HEK293 (cell line): ENCODE measurements around the gene RPS6KA4.
A peak's percentile ranks its signal among the peaks of the same experiment; 100 is the strongest.
"Not testable (repeated sequence)": the region's sequence is repeated elsewhere in the genome, so short reads cannot be mapped to it uniquely, and the experiment has no call there.

ENCODE experiments used
- CTCF ChIA-PET: fragments of 350-600 bp; formaldehyde crosslinking; extraction: SDS; loops from one replicate; lab custom pipeline; 2021; ENCODE audit warnings: antibody characterized with exemption; lab: Yijun Ruan, JAX
- POLR2A ChIA-PET: fragments of 300-600 bp; formaldehyde crosslinking; extraction: SDS; loops from one replicate; lab custom pipeline; 2020; ENCODE audit warnings: antibody characterized with exemption, inconsistent platforms; lab: Yijun Ruan, JAX
- H3K27ac ChIP-seq: fragments of 200-500 bp; sonication (Bioruptor generic); 2 replicates; pipeline ENCODE4 v1.5.1; 2014; ENCODE audit warnings: low read depth, low read length, control low read depth, inconsistent platforms; ENCODE audit errors: extremely low read depth
- H3K36me3 ChIP-seq, 2 experiments: fragments of 200-500 bp in 1 of 2; sonication (Bioruptor generic) in 1 of 2; 1 replicate in 1 of 2; 2 replicates in 1 of 2; pipeline ENCODE4 v1.5.1; 2014 to 2017; ENCODE audit warnings: inconsistent platforms in 2 of 2, low read length in 2 of 2; ENCODE audit not compliant: control insufficient read depth in 2 of 2, insufficient read depth in 1 of 2
- H3K4me1 ChIP-seq: fragments of 200-500 bp; sonication (Bioruptor generic); 2 replicates; pipeline ENCODE4 v1.5.1; 2014; ENCODE audit warnings: mild to moderate bottlenecking, low read length, inconsistent platforms; ENCODE audit not compliant: control insufficient read depth, insufficient read depth
- H3K4me3 ChIP-seq: 2 replicates; pipeline ENCODE4 v1.5.1; 2011; ENCODE audit warnings: low read depth, mild to moderate bottlenecking, control low read depth, low read length, moderate library complexity
- H3K9me3 ChIP-seq: fragments of 200-500 bp; sonication (Bioruptor generic); 2 replicates; pipeline ENCODE4 v1.5.1; 2014; ENCODE audit warnings: low read depth, low read length, inconsistent platforms; ENCODE audit not compliant: control insufficient read depth, insufficient read depth
- CTCF ChIP-seq: fragments of 450-650 bp; formaldehyde crosslinking; IDR thresholded peaks from 2 replicates; pipeline ENCODE4 v1.5.1; 2016; ENCODE audit warnings: missing biosample characterization, missing genetic modification characterization
- GLIS1 ChIP-seq: fragments of 450-650 bp; formaldehyde crosslinking; IDR thresholded peaks from 2 replicates; pipeline ENCODE4 v1.5.1; 2016; ENCODE audit warnings: missing biosample characterization, missing genetic modification characterization
- GLIS2 ChIP-seq: fragments of 450-650 bp; formaldehyde crosslinking; IDR thresholded peaks from 2 replicates; pipeline ENCODE4 v1.5.1; 2016; ENCODE audit warnings: missing biosample characterization, missing genetic modification characterization
- HOXD13 ChIP-seq: sonication (generic); formaldehyde crosslinking; IDR thresholded peaks from 2 replicates; pipeline ENCODE4 v1.8.0; 2022; ENCODE audit warnings: missing genetic modification reagents, borderline replicate concordance
- KLF1 ChIP-seq: fragments of 450-650 bp; formaldehyde crosslinking; IDR thresholded peaks from 2 replicates; pipeline ENCODE4 v1.5.1; 2016; ENCODE audit warnings: missing biosample characterization, missing genetic modification characterization
- KLF8 ChIP-seq: fragments of 450-650 bp; formaldehyde crosslinking; IDR thresholded peaks from 2 replicates; pipeline ENCODE4 v1.5.1; 2016; ENCODE audit warnings: missing biosample characterization, missing genetic modification characterization
- MEIS1 ChIP-seq: sonication (generic); formaldehyde crosslinking; IDR thresholded peaks from 2 replicates; pipeline ENCODE4 v1.8.1; 2022; ENCODE audit warnings: missing genetic modification reagents, mild to moderate bottlenecking, borderline replicate concordance
- PRDM10 ChIP-seq: fragments of 450-650 bp; formaldehyde crosslinking; IDR thresholded peaks from 2 replicates; pipeline ENCODE4 v1.5.1; 2016; ENCODE audit warnings: missing biosample characterization, missing genetic modification characterization
- SCRT2 ChIP-seq: fragments of 450-650 bp; formaldehyde crosslinking; IDR thresholded peaks from 2 replicates; pipeline ENCODE4 v1.5.1; 2016; ENCODE audit warnings: missing biosample characterization, missing genetic modification characterization
- TRIM28 ChIP-seq: IDR thresholded peaks from 2 replicates; pipeline ENCODE4 v1.6.1; 2011; ENCODE audit warnings: low read length, control low read depth, borderline replicate concordance
- ZBTB20 ChIP-seq: fragments of 450-650 bp; formaldehyde crosslinking; IDR thresholded peaks from 2 replicates; pipeline ENCODE4 v1.5.1; 2016; ENCODE audit warnings: missing biosample characterization, missing genetic modification characterization
- ZBTB26 ChIP-seq: fragments of 450-650 bp; formaldehyde crosslinking; optimal IDR thresholded peaks from 2 replicates; pipeline ENCODE3; 2016; ENCODE audit warnings: missing biosample characterization, mild to moderate bottlenecking, missing genetic modification characterization
- ZBTB8A ChIP-seq: fragments of 450-650 bp; formaldehyde crosslinking; IDR thresholded peaks from 2 replicates; pipeline ENCODE4 v1.5.1; 2016; ENCODE audit warnings: missing biosample characterization, missing genetic modification characterization
- ZNF10 ChIP-seq: fragments of 450-650 bp; formaldehyde crosslinking; IDR thresholded peaks from 2 replicates; pipeline ENCODE4 v1.5.1; 2017; ENCODE audit warnings: missing biosample characterization, missing genetic modification characterization
- ZNF169 ChIP-seq: fragments of 450-650 bp; formaldehyde crosslinking; IDR thresholded peaks from 2 replicates; pipeline ENCODE4 v1.5.1; 2016; ENCODE audit warnings: missing biosample characterization, missing genetic modification characterization
- ZNF350 ChIP-seq: fragments of 450-650 bp; formaldehyde crosslinking; IDR thresholded peaks from 2 replicates; pipeline ENCODE4 v1.5.0; 2017; ENCODE audit warnings: missing biosample characterization, mild to moderate bottlenecking, missing genetic modification characterization
- ZNF394 ChIP-seq: fragments of 450-650 bp; formaldehyde crosslinking; IDR thresholded peaks from 2 replicates; pipeline ENCODE4 v1.5.1; 2016; ENCODE audit warnings: missing biosample characterization, missing genetic modification characterization, mild to moderate bottlenecking, moderate library complexity, borderline replicate concordance
- ZNF610 ChIP-seq: fragments of 450-650 bp; formaldehyde crosslinking; IDR thresholded peaks from 2 replicates; pipeline ENCODE4 v1.5.1; 2016; ENCODE audit warnings: missing biosample characterization, missing genetic modification characterization, borderline replicate concordance
- ZNF654 ChIP-seq: fragments of 450-650 bp; formaldehyde crosslinking; IDR thresholded peaks from 2 replicates; pipeline ENCODE4 v1.5.1; 2016; ENCODE audit warnings: low read depth, missing biosample characterization, missing genetic modification characterization
- ZNF660 ChIP-seq: fragments of 450-650 bp; IDR thresholded peaks from 2 replicates; pipeline ENCODE4 v1.5.1; 2018; ENCODE audit warnings: missing biosample characterization, mild to moderate bottlenecking, missing genetic modification characterization
- ZXDB ChIP-seq: fragments of 450-650 bp; formaldehyde crosslinking; IDR thresholded peaks from 2 replicates; pipeline ENCODE4 v1.5.1; 2016; ENCODE audit warnings: missing biosample characterization, missing genetic modification characterization

RPS6KA4 gene

GRCh38 chr11:64314805-64315561, 44.0 kb upstream of the RPS6KA4 start:
- TF ChIP-seq MEIS1, result no peak
- peak; percentile 33; the same call in 1 of the 2 replicates for TF ChIP-seq CTCF
- H3K4me3 ChIP-seq, result no peak overlapping the region
- H3K9me3 ChIP-seq, result no peaks in the 10 kb centered on the region
- ChIA-PET CTCF (interaction anchor here (1.0 to 5.0 kb wide), 2 partner anchors 14 to 40 kb away, joined by 3 to 85 read pairs; no protein-coding TSS in a partner anchor), POLR2A (no interaction called here)
- H3K36me3 ChIP-seq, result peaks cover 0 to 36% of the 10 kb centered on the region in 2 experiments; a peak in 1 of 3 replicates
- no peaks in the 10 kb centered on the region for H3K4me1 ChIP-seq
- H3K27ac ChIP-seq, result no peak overlapping the region

- Histone ChIP-seq H3K4me3 (peak overlapping the region; percentile 90), H3K36me3 (peaks cover 0 to 44% of the 10 kb centered on the region in 2 experiments; a peak in 1 of 3 replicates)
- H3K27ac ChIP-seq, H3K4me1 ChIP-seq, H3K9me3 ChIP-seq: not testable (repeated sequence)
- CTCF ChIA-PET, result interaction anchor here (0.9 to 5.0 kb wide), 6 partner anchors 12 to 44 kb away, joined by 3 to 85 read pairs (median 14); partner anchors contain the start of gene CCDC88B
- POLR2A ChIA-PET, result interaction anchor here (0.6 to 2.9 kb wide), 5 partner anchors 10 to 45 kb away, joined by 4 to 43 read pairs (median 28); partner anchors contain the start of gene ESRRA
- peak; percentile 59 for TF ChIP-seq GLIS2
- peak; percentile 61; the same call in 1 of the 2 replicates for TF ChIP-seq ZNF394
- peak; percentile 80 for TF ChIP-seq GLIS1 (tag by site-specific recombination)
Observed at GRCh38 chr11:64315667-64316526, 43.1 kb upstream of the RPS6KA4 start.

GRCh38 chr11:64316672-64317324, 42.2 kb upstream of the RPS6KA4 start:
- Histone ChIP-seq H3K4me1 (no peaks in the 10 kb centered on the region), H3K9me3 (no peaks in the 10 kb centered on the region), H3K36me3 (peaks cover 0 to 53% of the 10 kb centered on the region in 2 experiments; a peak in 1 of 3 replicates), H3K27ac (peak overlapping the region; percentile 88), H3K4me3 (peak overlapping the region; percentile 90)
- ChIA-PET POLR2A (interaction anchor here (0.6 to 4.0 kb wide), 23 partner anchors 9 to 135 kb away, joined by 3 to 43 read pairs (median 7); partner anchors contain the start of genes BAD, ESRRA, FKBP2 and RPS6KA4), CTCF (interaction anchor here (0.6 to 5.0 kb wide), 15 partner anchors 12 to 336 kb away, joined by 3 to 85 read pairs (median 6); partner anchors contain the start of gene CCDC88B)
- peak; percentile 65 for TF ChIP-seq ZNF10 (tag by site-specific recombination)
- peak; percentile 64 for TF ChIP-seq SCRT2
- TF ChIP-seq ZBTB26, result no peak
- no peak for TF ChIP-seq HOXD13
- no peak for TF ChIP-seq ZXDB
- no peak; the same call in 1 of the 2 replicates for TF ChIP-seq PRDM10 (tag by site-specific recombination)
- peak; percentile 15; the same call in 1 of the 2 replicates for TF ChIP-seq KLF1 (tag by site-specific recombination)
- TF ChIP-seq ZNF654 (tag by site-specific recombination), result peak; percentile 20; the same call in 1 of the 2 replicates
- TF ChIP-seq ZNF610 (tag by site-specific recombination), result peak; percentile 79; the same call in 1 of the 2 replicates
- no peak for TF ChIP-seq MEIS1
- TF ChIP-seq KLF8, result 0 out of 2 replicates have a peak, but pooled peaks have one; percentile 67
- TF ChIP-seq TRIM28, result no peak
- no peak for TF ChIP-seq ZNF169 (tag by site-specific recombination)
- TF ChIP-seq ZNF660, result no peak
- no peak for TF ChIP-seq ZNF350 (tag by site-specific recombination)
- TF ChIP-seq ZBTB8A (tag by site-specific recombination), result peak; percentile 68
- TF ChIP-seq GLIS1 (tag by site-specific recombination), result no peak
- TF ChIP-seq ZBTB20 (tag by site-specific recombination), result peak; percentile 89
